Spleen (tissue), 7 donors: ENCODE results near the gene FDXR.

ENCODE experiments used
- POLR2AphosphoS5 ChIP-seq, 3 donors: sonication (generic); formaldehyde crosslinking; IDR thresholded peaks; one replicate each; pipeline ENCODE4 v1.5.1; 2017; ENCODE audit warnings: antibody characterized with exemption in 3 of 3
- TF ChIP-seq, protein P1 (sequence below), 11 experiments: fragments of 200-600 bp in 7 of 11; fragments of 450-650 bp in 4 of 11; sonication (generic) in 4 of 11; IDR thresholded peaks in 8 of 11; conservative IDR thresholded peaks in 3 of 11; 1 replicate in 7 of 11; 2 replicates in 4 of 11; pipeline versions ENCODE4 v1.4.0 to v1.8.0; 2016 to 2021; ENCODE audit warnings: antibody characterized with exemption in 11 of 11, inconsistent platforms in 4 of 11, mild to moderate bottlenecking in 1 of 11
- donor health status: DM: no; HTN: no; CAD: no; lungs with moderate emphysema.
- donor health status: DM: no; HTN: no; CAD: no.
- donor health status: DM: no; HTN: no; CAD: no.

DNA sequence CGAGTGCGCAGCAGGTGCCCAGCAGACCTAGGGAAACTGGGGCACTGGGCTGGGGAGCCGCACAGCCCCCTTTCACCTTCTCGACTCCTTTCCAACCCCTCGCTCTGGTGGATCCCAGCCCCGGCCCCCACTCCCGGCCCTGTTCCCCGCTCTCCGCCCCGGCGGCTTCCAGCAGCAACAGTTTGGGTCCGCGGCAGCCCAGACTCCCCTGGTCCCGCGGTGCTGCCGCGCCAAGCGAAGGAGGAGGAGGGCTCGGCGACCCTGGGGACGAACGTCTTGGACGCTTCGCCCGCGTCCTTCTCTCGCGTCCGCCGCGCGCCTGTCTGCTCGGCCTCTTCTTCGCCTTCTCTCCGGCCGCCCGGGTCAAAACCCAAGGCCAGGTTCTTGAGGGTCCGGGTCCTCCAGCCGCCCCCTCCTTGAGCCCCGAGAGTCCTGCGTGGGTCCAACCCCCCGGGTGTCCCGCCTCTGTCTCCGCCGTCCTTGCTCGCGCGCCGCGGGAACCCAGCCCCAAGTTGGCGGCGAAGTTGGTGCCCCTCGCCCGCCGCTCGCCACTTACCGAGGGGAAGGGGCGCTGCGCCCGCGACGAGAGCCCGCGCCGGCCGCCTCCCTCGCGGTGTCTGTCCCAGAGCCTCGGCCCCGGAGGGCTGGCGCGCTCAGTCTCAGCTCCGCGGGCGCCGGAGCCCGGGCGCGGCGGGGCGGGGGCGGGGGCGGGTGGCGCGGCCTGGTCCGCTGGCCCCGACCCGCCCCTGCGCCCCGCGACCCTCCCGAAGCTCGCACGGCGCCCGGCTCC is 11.7 kb downstream of the FDXR start:
- TF ChIP-seq POLR2AphosphoS5 (IDR thresholded peaks at IDR 0.05) = peak in 1 of 3 donors; percentile 45
- TF ChIP-seq, protein P1, sequence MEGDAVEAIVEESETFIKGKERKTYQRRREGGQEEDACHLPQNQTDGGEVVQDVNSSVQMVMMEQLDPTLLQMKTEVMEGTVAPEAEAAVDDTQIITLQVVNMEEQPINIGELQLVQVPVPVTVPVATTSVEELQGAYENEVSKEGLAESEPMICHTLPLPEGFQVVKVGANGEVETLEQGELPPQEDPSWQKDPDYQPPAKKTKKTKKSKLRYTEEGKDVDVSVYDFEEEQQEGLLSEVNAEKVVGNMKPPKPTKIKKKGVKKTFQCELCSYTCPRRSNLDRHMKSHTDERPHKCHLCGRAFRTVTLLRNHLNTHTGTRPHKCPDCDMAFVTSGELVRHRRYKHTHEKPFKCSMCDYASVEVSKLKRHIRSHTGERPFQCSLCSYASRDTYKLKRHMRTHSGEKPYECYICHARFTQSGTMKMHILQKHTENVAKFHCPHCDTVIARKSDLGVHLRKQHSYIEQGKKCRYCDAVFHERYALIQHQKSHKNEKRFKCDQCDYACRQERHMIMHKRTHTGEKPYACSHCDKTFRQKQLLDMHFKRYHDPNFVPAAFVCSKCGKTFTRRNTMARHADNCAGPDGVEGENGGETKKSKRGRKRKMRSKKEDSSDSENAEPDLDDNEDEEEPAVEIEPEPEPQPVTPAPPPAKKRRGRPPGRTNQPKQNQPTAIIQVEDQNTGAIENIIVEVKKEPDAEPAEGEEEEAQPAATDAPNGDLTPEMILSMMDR (IDR thresholded peaks at IDR 0.05 in 8 of 11, conservative IDR thresholded peaks at IDR 0.05 in 3 of 11) = no peak
